KOPT-K1 (cell line): ENCODE results near the gene ERCC6L.

Experiments
- H3K27ac ChIP-seq: fragments of 200-600 bp; sonication (generic); 2 replicates; pipeline ENCODE4 v1.5.1; 2016; ENCODE audit warnings: antibody characterized with exemption, mild to moderate bottlenecking, low read depth, low read length; ENCODE audit not compliant: poor library complexity, severe bottlenecking
- H3K36me3 ChIP-seq: fragments of 200-600 bp; sonication (generic); 2 replicates; pipeline ENCODE4 v1.5.1; 2017; ENCODE audit warnings: antibody characterized with exemption, mild to moderate bottlenecking, low read length, moderate library complexity; ENCODE audit not compliant: insufficient read depth
- H3K9me3 ChIP-seq: fragments of 200-600 bp; sonication (generic); 2 replicates; pipeline ENCODE4 v1.5.1; 2017; ENCODE audit warnings: antibody characterized with exemption, low read length, mild to moderate bottlenecking; ENCODE audit not compliant: insufficient read depth, poor library complexity, severe bottlenecking

The ERCC6L gene

GRCh38 chrX:72158773-72159172 is 80.1 kb downstream of the ERCC6L start:
- Histone ChIP-seq H3K9me3 (peaks cover 11% of the 10 kb centered on the region), H3K36me3 (no peaks in the 10 kb centered on the region), H3K27ac (no peak overlapping the region)
